HG03575 (cell line): ENCODE results near the gene SKAP1.

ENCODE experiments used
- ATAC-seq: cut with Tn5 transposase; IDR thresholded peaks from one replicate; pipeline ENCODE4 v1.9.1; 2021; ENCODE audit not compliant: unreplicated experiment, insufficient number of reproducible peaks, low FRiP score; ENCODE audit errors: extremely low read depth

The SKAP1 gene

DNA sequence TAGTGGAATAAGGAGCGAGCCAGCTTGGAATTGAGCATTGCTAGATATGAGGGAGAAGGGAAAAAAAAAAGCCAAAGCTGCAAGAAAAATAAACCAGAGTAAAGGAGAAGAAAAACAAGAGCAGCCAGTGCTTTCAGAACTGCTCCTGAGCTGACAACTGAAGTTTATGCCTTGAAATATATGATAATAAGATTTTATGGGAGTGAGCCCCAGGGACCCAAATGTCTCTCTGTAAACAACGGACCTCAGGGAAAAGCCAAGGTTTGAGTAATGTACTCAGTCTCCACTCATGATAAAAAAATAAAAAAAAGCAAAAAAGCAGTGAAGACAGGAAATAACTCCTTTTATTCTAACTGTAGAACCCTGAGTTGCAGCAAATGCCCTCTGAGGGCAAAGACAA lies 189.9 kb downstream of the SKAP1 start:
- no peak for ATAC-seq

DNA sequence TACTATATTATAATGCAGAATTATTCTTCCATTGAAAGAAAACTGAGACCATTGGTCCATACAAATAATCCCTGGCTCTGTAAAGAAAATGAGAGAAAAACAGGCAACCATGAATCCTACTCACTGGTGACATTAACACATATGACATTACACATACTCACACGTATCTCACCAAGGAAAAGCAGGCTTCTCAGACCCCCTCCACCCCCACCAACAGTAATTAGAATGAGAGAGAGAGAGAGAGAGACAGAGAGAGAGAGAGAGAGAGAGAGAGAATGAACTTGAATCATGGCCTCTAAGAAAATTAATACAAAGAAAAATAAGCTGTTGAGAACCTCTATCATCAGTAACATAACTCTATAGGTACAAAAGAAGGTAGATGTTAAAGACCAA lies 190.4 kb downstream of the SKAP1 start:
- no peak for ATAC-seq

DNA sequence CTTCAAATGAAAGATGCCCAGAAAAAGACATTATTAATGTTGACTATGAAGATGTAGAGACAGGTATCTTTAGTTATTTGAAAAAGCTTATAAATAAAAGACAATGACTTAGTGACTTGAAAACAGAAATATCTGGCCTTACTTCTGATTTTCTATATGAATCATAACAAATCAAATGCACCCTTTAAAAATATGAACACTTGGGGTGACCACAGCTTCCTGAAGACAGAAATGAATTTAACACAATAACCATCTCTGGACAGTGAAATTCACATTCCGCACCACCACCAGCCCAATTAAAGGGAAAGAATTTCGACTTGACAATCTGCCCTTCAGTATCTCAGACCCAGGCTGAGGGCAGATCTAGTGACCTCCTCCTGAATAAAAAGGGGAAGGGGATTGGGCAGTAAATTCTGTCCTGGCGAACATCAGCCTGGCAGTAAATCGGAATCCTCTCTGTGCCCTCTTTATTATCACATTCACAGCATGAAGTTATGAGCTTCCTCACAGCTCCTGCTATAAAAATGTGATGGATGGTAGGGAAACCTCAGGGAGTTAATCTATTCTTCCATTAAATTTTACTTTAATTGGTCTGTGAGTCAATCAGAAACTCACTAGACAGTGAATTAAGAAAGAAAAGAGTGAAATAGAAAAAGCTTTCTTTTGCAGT lies 190.9 kb downstream of the SKAP1 start:
- ATAC-seq = no peak

DNA sequence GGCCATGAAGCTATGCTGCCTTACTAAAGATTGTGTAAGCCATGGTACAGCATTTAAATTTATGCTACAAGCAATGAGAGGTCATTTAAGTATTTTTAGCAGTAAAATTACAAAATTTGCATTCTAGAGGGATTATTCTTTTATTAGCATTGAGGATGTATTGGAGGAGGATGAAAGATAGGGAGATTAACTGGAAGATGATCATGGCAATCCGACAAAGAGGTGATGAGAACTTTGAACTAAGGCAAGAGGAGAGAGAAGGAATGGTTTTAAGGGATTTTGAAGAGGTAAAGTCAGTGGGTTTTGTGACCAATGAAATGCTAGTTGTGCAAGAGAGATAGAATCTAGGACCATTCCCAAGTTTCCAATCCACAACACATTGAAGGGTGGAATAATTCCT lies 192.6 kb downstream of the SKAP1 start:
- ATAC-seq = no peak

GRCh38 chr17:48236681-48237134 lies 193.3 kb downstream of the SKAP1 start:
- ATAC-seq = no peak

DNA sequence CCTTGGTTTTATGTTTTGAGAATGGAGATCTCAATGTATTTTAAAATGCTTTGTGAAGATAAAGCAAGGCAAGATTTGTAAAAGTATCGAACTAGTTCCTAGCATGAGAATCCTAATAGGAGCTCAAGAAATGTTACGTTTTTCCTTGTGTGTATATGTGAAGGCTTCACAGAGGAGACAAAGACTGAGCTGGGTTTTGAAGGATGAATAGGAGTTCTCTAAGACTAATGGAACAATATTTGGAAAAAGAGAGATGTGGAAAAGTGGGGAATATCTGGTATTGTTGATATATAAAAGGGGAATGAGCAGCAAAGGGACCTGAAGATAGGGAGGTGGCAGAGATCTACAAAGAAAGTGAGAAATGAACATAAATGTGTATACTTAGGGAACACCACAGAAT lies 195.1 kb downstream of the SKAP1 start:
- no peak for ATAC-seq

DNA sequence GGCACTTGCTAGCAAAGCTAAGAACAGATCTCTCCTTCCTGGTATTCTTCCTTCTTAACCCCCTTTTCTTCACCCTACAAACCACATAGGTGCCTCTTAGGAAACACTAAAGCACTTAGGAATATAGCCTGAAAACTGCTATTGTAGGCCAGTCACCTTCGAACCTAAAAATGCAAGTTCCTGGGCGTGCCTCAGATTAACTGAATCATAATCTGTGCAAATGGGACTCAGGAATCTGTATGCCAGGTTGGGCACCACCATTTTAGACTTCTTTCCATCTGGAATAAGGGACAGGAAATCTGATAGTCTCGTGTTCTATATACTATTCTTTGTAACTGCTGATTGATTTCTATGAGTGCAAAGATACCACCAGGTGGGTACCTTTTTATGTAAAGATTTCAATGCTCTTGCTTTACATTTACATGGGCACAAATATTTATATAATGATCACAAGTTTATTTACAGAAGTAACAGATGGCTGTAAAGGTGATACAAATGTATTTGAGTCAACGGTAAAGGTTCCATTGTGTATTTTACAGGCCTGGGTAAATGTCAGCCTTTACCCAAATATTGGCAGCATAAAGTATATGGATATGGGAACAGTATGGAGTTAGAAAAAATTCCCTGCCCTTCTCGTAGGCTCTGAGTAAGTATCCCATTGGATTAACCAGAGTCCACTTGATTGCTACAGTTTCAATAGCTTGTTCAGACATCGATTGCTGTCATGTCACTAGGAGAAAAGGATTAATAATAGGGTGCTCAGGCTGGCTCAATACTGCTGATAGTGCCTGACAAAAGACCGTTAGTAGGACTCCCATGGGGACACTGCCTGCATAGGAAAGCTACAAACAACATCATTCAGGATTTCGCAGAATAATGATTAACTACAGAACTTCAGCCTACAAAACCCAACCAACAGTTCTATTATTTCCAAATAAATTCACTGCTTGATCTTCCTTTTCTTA lies 197.7 kb downstream of the SKAP1 start:
- no peak for ATAC-seq

- ATAC-seq = no peak
Measured at GRCh38 chr17:48229936-48230335, 200.1 kb downstream of the SKAP1 start.

- no peak for ATAC-seq
Measured at GRCh38 chr17:48228720-48229119, 201.3 kb downstream of the SKAP1 start.

DNA sequence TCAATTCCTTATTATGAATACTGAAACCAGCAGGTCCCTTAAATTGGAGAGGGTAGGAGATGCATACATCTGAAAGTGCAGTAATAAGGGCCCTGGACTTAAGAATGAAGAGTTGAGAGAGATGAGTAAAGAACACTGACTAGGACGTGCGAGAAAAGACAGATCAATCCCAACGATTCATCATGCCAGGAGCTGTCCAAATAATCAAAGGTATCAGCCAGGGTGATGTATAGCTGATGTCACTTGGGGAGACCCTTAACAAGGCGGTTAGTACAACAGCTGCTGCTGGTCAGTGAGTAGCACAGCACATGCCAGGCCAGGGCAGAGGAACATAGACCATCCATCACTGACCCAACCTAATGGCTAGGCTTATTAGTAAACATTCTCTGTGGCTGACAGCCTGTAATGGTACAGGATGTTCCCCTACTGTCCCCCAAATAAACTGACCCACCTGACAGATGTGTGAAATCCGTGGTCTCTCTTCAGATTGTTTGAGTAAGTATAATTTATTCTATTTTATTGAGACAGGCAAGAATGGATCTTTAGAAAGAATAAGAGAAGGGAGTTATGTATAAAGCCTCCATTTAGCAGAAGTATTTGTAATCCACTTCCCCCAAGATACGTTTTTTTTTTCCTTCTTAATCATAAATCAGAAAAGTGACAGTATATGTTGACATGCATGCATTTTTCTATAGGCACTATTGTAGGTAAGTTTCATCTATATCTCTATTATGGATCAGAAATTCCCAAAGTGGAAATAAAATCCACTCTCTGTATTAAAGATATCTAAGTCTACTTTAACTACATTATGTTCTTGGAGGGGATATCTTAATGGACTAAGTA lies 204.1 kb downstream of the SKAP1 start:
- no peak for ATAC-seq

GRCh38 chr17:48223945-48224344 lies 206.1 kb downstream of the SKAP1 start:
- no peak for ATAC-seq

DNA sequence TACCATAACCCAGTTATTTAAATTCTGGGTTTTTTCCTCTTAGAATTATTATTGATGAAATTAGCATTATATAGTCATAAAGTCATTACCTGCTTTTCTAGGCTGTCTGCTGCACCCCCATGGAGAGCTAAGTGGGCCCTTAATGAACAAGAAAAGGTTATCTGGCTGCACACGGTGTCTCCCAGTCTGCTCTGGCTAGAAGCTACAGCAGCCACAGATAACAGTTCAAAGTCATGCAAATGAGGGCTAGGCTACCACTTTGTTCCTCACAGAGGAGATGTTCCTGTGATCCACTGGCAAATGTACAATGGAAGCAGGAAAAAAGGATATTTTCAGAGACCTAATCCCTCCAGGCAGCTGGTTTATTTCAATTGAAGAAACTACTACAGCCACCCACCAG lies 210.4 kb downstream of the SKAP1 start:
- no peak for ATAC-seq

DNA sequence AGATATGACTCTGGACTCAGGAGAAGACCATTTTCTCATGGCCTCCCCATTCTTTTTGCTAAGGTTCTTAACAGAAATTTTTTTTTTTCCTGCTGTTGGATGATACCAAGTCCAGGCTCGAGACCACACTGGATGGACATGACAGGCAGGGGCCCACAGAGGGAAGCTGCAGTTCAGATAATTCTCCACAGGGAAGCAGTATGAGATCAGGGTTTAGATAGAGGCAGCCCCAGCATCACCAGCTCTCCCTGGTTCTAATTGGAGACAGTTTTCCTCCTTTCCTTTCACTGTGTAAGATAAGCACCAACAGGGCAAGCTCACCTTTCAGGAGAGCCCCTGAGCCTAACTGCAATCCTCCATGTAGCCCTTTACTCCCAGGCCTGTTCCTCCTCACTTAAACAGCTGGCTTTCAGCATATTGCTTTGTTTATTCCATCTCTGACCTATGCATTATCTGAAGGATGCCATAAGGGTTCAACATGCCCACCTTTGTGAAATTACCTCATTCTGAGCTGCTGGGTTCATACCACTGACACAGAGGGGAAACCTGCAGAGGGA lies 214.4 kb downstream of the SKAP1 start:
- ATAC-seq = no peak

DNA sequence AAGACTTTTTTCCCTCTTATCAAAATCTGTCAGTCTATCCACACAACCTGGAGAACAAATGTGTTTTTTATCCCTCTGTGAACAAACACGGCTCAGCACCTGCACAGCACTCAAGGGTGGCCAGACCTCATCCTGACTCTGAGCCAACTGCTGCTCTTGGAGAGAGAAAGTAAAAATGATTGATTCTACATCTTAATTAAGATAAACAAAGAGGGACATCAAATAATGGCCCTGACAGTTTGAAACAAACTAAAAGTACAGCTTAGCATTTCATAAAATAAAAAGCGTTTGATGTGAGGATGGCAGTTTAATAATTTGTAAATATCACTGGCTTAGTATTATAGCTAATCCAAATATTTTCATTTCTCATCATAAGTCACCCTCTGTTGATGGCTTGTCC lies 216.2 kb downstream of the SKAP1 start:
- no peak for ATAC-seq

DNA sequence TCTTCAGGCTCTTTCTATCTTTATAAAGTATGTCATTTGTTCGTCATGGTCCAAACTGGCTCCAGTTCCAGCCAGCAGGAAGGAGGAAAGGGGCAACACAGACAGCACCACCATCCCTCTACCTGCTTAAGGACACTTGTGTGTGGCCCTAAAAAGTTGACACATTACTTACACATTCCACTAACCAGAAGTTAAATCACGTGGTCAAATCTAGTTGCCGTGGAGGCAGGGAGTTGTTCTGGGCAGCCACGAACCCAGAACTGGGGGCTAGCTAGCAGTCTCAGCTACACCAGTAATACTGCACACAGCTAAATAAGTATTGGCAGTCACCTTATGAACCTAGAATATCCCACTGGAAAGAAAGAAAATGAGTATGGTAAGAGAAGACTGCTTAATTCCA lies 218.2 kb downstream of the SKAP1 start:
- no peak for ATAC-seq

DNA sequence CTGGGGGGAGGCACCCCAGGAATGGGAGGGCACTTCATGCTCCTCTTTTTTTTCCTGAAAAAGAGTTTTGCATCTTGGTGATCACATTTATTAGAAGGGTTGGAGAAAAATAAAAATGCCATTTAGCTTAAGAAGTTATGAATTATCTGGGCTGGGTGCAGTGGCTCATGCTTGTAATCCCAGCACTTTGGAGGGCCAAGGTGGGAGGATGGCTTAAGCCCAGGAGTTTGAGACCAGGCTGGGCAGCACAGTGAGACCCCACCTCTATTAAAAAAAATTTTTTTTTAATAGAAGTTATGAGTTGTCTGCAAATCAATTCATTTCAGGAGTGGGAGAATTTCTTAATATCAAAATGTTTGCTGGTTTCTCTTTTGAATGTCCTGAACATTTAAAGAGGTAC lies 219.0 kb downstream of the SKAP1 start:
- ATAC-seq = no peak

- no peak for ATAC-seq
Measured at GRCh38 chr17:48209973-48210372, 220.0 kb downstream of the SKAP1 start.

- ATAC-seq = no peak
Measured at GRCh38 chr17:48207776-48208544, 222.1 kb downstream of the SKAP1 start.
